CD4-positive, alpha-beta T cell treated with Interleukin-17A for 1 hour (primary cell): Measurements from ENCODE around the gene NT5C3A.

Experiments used
- DNase-seq: peaks from one replicate; pipeline ENCODE4 v3.0.0-alpha.2; 2020

The NT5C3A gene

GRCh38 chr7:33075818-33076518 lies 13.4 kb upstream of the NT5C3A start:
- DNase-seq: no peak

- DNase-seq: no peak
Measured at GRCh38 chr7:33073243-33073642, 10.7 kb upstream of the NT5C3A start.

- DNase-seq: no peak
Measured at GRCh38 chr7:33072471-33072870, 9.9 kb upstream of the NT5C3A start.

- DNase-seq: no peak
Measured at GRCh38 chr7:33070831-33071230, 8.3 kb upstream of the NT5C3A start.

- DNase-seq: no peak
Measured at GRCh38 chr7:33070277-33070676, 7.7 kb upstream of the NT5C3A start.

- DNase-seq: no peak
Measured at GRCh38 chr7:33067921-33068320, 5.3 kb upstream of the NT5C3A start.

GRCh38 chr7:33066771-33067170 lies 4.2 kb upstream of the NT5C3A start:
- DNase-seq: no peak

GRCh38 chr7:33065981-33066380 lies 3.4 kb upstream of the NT5C3A start:
- DNase-seq: no peak

- peak; percentile 94 for DNase-seq
Measured at GRCh38 chr7:33062782-33063443, 337 bp upstream of the NT5C3A start.

GRCh38 chr7:33061282-33061937 lies 1.2 kb downstream of the NT5C3A start:
- no peak for DNase-seq

GRCh38 chr7:33059635-33060034 lies 2.9 kb downstream of the NT5C3A start:
- DNase-seq: no peak

- DNase-seq: no peak
Measured at GRCh38 chr7:33055158-33055557, 7.4 kb downstream of the NT5C3A start.

- peak; percentile 53 for DNase-seq
Measured at GRCh38 chr7:33054261-33054964, 8.2 kb downstream of the NT5C3A start.

GRCh38 chr7:33053721-33054120 lies 8.9 kb downstream of the NT5C3A start:
- DNase-seq: no peak

GRCh38 chr7:33050535-33051318 lies 11.8 kb downstream of the NT5C3A start:
- DNase-seq: peak; percentile 74

GRCh38 chr7:33048704-33049103 lies 13.9 kb downstream of the NT5C3A start:
- no peak for DNase-seq

GRCh38 chr7:33048257-33048656 lies 14.3 kb downstream of the NT5C3A start:
- no peak for DNase-seq

GRCh38 chr7:33044986-33045385 lies 17.6 kb downstream of the NT5C3A start:
- no peak for DNase-seq

- DNase-seq: no peak
Measured at GRCh38 chr7:33044401-33044718, 18.2 kb downstream of the NT5C3A start.

- no peak for DNase-seq
Measured at GRCh38 chr7:33043501-33044400, 18.8 kb downstream of the NT5C3A start.

GRCh38 chr7:33041631-33042428 lies 20.7 kb downstream of the NT5C3A start:
- no peak for DNase-seq
